AG10803 (cell line): ENCODE data around the gene ZKSCAN8.
"Not testable (repeated sequence)": the region's sequence is repeated elsewhere in the genome, so short reads cannot be mapped to it uniquely, and the experiment has no call there.

Experiments used
- DNase-seq: peaks from one replicate; pipeline ENCODE4 v3.0.0; 2010; ENCODE audit warnings: low read depth
- H3K4me3 ChIP-seq: 2 replicates; pipeline ENCODE4 v1.5.1; 2011; ENCODE audit warnings: mild to moderate bottlenecking, low read length, control low read depth
- TF ChIP-seq, protein P1 (sequence below): conservative IDR thresholded peaks from 2 replicates; pipeline ENCODE4 v1.5.1; 2011; ENCODE audit warnings: mild to moderate bottlenecking, low read length, control low read depth, inconsistent platforms

Gene ZKSCAN8

DNA sequence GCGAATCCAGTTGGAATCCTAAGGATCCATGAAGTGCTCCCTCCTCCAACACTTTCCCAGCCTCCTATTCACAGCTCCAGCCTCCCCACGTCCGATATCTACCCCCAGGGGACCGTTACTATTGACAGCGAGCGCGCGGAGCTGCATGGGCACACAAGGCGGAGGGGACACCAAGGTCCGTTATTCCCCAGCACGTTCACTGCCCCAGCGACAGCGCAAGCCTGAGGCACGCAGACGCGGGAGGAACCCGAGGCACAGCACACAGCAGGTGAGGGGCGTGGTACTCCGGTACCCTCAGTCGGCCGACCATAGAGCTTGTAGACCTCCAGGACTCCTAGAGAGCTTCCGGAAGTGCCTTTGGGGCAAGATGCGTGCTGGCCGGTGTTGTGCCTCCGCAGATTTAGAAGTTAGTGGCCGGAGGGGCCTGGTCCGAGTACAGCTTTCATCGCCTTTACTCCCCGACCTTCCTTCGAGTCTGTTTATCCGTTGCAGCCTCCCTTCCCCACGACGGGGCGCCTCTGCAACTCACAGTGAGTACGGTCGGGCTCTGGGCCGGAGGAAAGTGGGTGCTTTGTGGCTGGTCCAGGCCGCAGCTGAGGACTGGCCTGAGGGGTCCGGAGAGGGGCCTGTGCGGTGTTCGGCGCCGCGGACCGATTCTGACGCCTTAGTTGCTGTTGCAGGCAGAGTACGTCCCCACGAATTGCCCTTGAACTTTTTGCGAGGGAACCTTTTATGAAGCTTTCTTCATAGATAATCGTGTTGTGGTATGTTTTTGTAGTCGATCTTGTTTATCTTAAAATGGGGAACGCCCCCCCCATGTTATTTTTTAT, at the start of gene ZKSCAN8:
ZKSCAN8 (plus strand) TSS at position 384 of the 830 bp plus-strand sequence. CDS start 6,525 bp downstream, outside the sequence.
- TF ChIP-seq, protein P1, sequence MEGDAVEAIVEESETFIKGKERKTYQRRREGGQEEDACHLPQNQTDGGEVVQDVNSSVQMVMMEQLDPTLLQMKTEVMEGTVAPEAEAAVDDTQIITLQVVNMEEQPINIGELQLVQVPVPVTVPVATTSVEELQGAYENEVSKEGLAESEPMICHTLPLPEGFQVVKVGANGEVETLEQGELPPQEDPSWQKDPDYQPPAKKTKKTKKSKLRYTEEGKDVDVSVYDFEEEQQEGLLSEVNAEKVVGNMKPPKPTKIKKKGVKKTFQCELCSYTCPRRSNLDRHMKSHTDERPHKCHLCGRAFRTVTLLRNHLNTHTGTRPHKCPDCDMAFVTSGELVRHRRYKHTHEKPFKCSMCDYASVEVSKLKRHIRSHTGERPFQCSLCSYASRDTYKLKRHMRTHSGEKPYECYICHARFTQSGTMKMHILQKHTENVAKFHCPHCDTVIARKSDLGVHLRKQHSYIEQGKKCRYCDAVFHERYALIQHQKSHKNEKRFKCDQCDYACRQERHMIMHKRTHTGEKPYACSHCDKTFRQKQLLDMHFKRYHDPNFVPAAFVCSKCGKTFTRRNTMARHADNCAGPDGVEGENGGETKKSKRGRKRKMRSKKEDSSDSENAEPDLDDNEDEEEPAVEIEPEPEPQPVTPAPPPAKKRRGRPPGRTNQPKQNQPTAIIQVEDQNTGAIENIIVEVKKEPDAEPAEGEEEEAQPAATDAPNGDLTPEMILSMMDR = no peak; the same call in 1 of the 2 replicates
- DNase-seq = peak; percentile 87
- peak within 1 kb of the TSS; percentile 93 for H3K4me3 ChIP-seq

DNA sequence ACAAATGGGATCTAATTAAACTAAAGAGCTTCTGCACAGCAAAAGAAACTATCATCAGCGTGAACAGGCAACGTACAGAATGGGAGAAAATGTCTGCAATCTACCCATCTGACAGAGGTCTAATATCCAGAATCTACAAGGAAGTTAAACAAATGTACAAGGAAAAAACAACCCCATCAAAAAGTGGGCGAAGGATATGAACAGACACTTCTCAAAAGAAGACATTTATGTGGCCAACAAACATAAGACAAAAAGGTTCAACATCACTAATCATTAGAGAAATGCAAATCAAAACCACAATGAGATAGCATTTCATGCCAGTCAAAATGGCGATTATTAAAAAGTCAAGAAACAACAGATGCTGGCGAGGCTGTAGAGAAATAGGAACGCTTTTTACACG, 39.5 kb upstream of the ZKSCAN8 start:
- H3K4me3 ChIP-seq, DNase-seq: not testable (repeated sequence)

DNA sequence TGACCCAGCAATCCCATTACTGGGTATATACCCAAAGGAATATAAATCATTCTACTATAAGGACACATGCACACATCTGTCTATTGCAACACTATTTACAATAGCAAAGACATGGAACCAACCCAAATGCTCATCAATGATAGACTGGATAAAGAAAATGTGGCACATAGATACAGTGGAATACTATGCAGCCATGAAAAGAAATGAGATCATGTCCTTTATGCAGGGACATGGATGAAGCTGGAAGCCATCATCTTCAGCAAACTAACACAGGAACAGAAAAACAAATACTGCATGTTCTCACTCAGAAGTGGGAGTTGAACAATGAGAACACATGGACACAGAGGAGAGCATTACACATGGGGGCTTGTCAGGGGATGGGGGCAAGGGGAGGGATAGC, 39.0 kb upstream of the ZKSCAN8 start:
- not testable (repeated sequence) for H3K4me3 ChIP-seq, DNase-seq

DNA sequence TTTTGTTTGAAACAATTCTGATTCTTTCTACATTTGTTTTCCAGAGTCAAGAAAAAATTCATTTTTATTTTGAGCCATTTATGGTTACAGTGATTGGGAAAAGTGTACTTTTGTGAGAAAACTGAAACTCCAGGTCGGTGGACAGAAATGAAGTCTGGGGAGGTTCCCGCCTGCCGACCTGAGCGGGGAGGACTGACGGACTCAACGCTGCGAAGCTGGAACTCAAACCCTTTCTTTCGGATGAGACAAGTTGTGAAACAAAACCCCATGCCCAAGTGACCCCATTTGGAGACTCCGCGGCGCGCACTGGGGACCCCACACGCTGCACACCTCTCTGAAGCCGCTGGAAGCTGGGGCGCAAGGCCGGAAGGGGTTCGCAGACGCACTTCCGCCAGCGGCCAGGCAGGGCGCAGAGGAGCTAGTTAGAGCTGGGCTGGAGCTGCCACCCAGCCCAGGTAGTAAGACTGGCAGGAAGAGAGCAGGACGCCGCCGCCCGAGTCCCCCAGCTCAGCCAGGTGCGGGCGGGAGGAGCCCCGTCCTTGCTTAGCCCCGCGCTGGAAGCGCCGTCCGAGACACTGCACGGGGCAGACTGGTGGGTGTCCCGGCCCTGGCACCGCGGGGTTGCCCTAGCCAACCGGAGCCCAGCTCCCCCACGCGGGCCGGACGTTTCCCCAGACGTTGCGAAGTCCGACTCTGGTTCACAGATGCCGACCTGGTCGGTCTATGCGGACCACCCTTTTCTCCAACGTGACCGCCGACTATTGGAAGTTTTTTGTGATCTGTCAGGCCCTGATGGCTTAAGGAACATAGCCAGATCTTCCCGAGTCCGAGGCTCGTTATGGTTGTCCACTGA, 37.1 kb upstream of the ZKSCAN8 start:
- TF ChIP-seq, protein P1 = peak; percentile 67
- peak; percentile 70 for DNase-seq
- H3K4me3 ChIP-seq = peak overlapping the region; percentile 77

DNA sequence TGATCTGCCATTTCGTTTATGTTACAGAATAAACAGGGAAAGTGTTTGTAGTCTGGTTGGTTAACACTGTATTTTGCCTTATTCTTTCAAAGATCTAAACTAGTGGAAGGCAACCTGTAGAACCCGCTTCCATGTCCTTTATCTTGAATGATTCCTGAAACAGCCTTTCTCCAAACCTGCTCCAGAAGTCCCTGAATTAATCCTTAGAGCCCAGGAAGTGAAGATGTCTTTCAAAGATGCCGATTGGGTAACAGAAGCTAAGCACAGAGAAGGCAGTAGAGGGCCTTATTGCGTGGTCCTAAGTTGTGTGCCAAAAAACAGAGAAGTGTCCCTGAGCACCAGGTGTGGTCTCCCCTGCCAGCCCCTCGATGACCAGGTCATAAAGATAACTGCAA, 36.4 kb upstream of the ZKSCAN8 start:
- no peak for DNase-seq
- TF ChIP-seq, protein P1 = no peak
- H3K4me3 ChIP-seq = peak overlapping the region; percentile 77

DNA sequence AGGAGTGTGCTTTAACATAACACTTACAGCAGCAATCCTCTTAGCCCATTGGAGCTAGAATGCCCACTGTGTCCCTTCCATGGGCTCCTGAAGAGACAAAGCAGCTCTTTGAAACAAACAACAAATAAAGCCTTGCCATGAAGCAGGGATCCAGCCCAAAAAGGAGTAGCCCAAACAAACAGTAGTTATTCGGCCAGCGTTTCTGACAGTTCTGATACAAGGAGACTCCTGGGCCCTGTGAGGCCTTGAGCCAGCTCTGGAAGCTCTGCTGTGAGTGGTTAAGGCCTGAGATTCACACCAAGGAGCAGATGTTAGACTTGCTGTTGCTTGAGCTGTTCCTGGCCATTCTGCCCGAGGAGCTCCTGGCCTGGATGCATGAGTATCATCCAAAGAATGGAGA, 34.2 kb upstream of the ZKSCAN8 start:
- TF ChIP-seq, protein P1 = no peak
- no peak overlapping the region for H3K4me3 ChIP-seq
- DNase-seq = no peak

DNA sequence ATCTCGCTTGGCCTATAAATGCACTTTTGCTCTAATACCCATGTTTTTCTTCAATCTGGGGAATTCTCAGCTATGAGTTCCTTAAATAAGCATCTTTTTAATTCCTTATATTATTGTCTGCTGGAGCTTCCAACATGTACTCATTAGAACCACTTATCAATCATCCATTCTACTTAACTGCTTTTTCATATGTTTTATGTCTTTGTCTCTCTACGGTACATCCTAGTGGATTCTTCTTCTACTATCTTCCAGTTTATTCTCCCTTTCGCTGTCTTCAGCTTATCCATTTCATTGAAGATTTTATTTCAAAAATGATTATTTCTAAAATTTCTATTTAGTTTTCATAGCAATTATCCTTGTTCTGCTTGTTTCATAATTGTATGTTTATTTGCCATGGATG, 29.7 kb upstream of the ZKSCAN8 start:
- TF ChIP-seq, protein P1 = no peak
- DNase-seq = no peak
- H3K4me3 ChIP-seq = no peak overlapping the region

DNA sequence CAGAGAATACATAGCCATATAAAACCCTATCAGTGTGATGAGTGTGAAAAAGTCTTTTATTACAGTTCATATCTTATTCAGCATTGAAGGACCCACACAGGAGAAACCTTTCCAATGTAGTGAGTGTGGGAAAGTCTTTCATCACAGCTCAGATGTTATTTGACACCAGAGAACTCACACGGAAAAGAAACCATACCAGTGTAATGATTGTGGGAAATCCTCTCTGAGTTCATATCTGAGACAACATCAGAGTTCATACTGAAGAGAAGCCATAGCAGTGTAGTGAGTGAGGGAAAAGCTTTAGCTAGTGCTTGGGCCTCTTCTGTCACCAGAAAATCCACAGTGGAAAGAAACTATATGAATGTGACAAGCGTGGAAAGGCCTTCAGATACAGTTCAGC, 25.9 kb upstream of the ZKSCAN8 start:
- H3K4me3 ChIP-seq = no peak overlapping the region
- no peak for DNase-seq
- TF ChIP-seq, protein P1 = no peak
